Liver (tissue), 9 donors: Measurements from ENCODE around the gene IGF2R. TPM values are rescaled to one million over a fixed set of nuclear protein-coding genes. Genes with fewer than 3 reads are reported as not detected.

Experiments used
- DNase-seq: peaks from one replicate; pipeline ENCODE4 v3.0.0-alpha.2; 2017; ENCODE audit warnings: low spot score
- H3K27ac ChIP-seq, 2 donors: one replicate each; pipeline ENCODE4 v1.7.0; 2013; ENCODE audit warnings: inconsistent platforms in 2 of 2, low read length in 2 of 2, control low read depth in 1 of 2, low read depth in 1 of 2, mild to moderate bottlenecking in 1 of 2
- H3K27me3 ChIP-seq, 4 donors: one replicate each; pipeline versions ENCODE4 v1.6.1 to v1.7.0; 2013; ENCODE audit warnings: low read length in 3 of 4, inconsistent platforms in 1 of 4, mild to moderate bottlenecking in 1 of 4, moderate library complexity in 1 of 4; ENCODE audit not compliant: control insufficient read depth in 4 of 4, insufficient read depth in 4 of 4
- H3K36me3 ChIP-seq, 4 donors: one replicate each; pipeline versions ENCODE4 v1.6.1 to v1.7.0; 2013; ENCODE audit warnings: low read length in 3 of 4, mild to moderate bottlenecking in 3 of 4, low read depth in 1 of 4, moderate library complexity in 1 of 4; ENCODE audit not compliant: control insufficient read depth in 4 of 4, insufficient read depth in 3 of 4
- H3K4me1 ChIP-seq, 4 donors: one replicate each; pipeline versions ENCODE4 v1.6.1 to v1.7.0; 2013; ENCODE audit warnings: low read length in 3 of 4, mild to moderate bottlenecking in 3 of 4, moderate library complexity in 1 of 4; ENCODE audit not compliant: control insufficient read depth in 4 of 4, insufficient read depth in 4 of 4
- H3K4me3 ChIP-seq, 3 donors: one replicate each; pipeline versions ENCODE4 v1.6.1 to v1.7.0; 2013; ENCODE audit warnings: low read length in 3 of 3, control low read depth in 1 of 3, low read depth in 1 of 3, mild to moderate bottlenecking in 1 of 3
- H3K9ac ChIP-seq, 2 donors: one replicate each; pipeline ENCODE4 v1.7.0; 2013; ENCODE audit warnings: low read length in 2 of 2, mild to moderate bottlenecking in 2 of 2, moderate library complexity in 2 of 2, control low read depth in 1 of 2, low read depth in 1 of 2
- H3K9me3 ChIP-seq, 4 donors: one replicate each; pipeline versions ENCODE4 v1.6.1 to v1.7.0; 2013; ENCODE audit warnings: low read length in 3 of 4; ENCODE audit not compliant: control insufficient read depth in 4 of 4
- EGR1 ChIP-seq, 2 donors: IDR thresholded peaks; 2 replicates each; pipeline ENCODE4 v1.6.1; 2016 to 2018; ENCODE audit warnings: antibody characterized with exemption in 2 of 2, low read depth in 2 of 2
- FOXA1 ChIP-seq: IDR thresholded peaks from 2 replicates; pipeline ENCODE4 v1.6.1; 2016; ENCODE audit warnings: antibody characterized with exemption
- FOXA2 ChIP-seq: IDR thresholded peaks from 2 replicates; pipeline ENCODE4 v1.6.1; 2016; ENCODE audit warnings: antibody characterized with exemption
- GABPA ChIP-seq, 2 donors: IDR thresholded peaks in 1 of 2; conservative IDR thresholded peaks in 1 of 2; 2 replicates each; pipeline ENCODE4 v1.6.1; 2016; ENCODE audit warnings: antibody characterized with exemption in 2 of 2, mild to moderate bottlenecking in 1 of 2, moderate library complexity in 1 of 2
- HNF4A ChIP-seq, 2 donors: conservative IDR thresholded peaks; 2 replicates each; pipeline ENCODE4 v1.6.1; 2016; ENCODE audit warnings: antibody characterized with exemption in 2 of 2, mild to moderate bottlenecking in 2 of 2
- JUND ChIP-seq, 2 donors: IDR thresholded peaks; 2 replicates each; pipeline ENCODE4 v1.6.1; 2016; ENCODE audit warnings: antibody characterized with exemption in 2 of 2
- NR2F2 ChIP-seq: IDR thresholded peaks from 2 replicates; pipeline ENCODE4 v1.6.1; 2016; ENCODE audit warnings: antibody characterized with exemption
- RXRA ChIP-seq, 2 donors: IDR thresholded peaks; 2 replicates each; pipeline ENCODE4 v1.6.1; 2017 to 2018; ENCODE audit warnings: antibody characterized with exemption in 2 of 2, mild to moderate bottlenecking in 1 of 2
- SP1 ChIP-seq: IDR thresholded peaks from 2 replicates; pipeline ENCODE4 v1.6.1; 2018; ENCODE audit warnings: antibody characterized with exemption, mild to moderate bottlenecking
- WGBS: extraction: QIAGEN DNeasy Blood & Tissue Kit; methylation state at CpG from one replicate; pipeline ENCODE4 v1.1.7; 2013; 5-methylcytosine and 5-hydroxymethylcytosine counted together
- polyA plus RNA-seq, 2 donors: library from polyadenylated mRNA; stranded (reverse) in 1 of 2; unstranded in 1 of 2; fragments of 200-250 nt in 1 of 2; fragments of >200 nt in 1 of 2; fragmentation: Nextera tagmentation in 1 of 2; extraction: Ambion mirVana in 1 of 2; gene quantifications; one replicate each; pipeline versions ENCODE4 v1.2.1 to v1.2.3, GENCODE V29; 2013 to 2015
- total RNA-seq, 2 donors: library from RNA; depleted of rRNA; stranded (reverse); fragments of >200 nt; gene quantifications; one replicate each; pipeline ENCODE4 v1.2.3, GENCODE V29; 2014
- TF ChIP-seq, protein P1 (sequence below): IDR thresholded peaks from 2 replicates; pipeline ENCODE4 v1.6.1; 2016; ENCODE audit warnings: antibody characterized with exemption, mild to moderate bottlenecking
- donor health status: healthy.
- donor health status: healthy.
- donor health status: healthy.
- donor health status: healthy.
- donor health status: healthy.

IGF2R gene
- total and polyA plus RNA-seq, 4 donors: 16.6 to 84.9 (median 45.7) TPM

DNA sequence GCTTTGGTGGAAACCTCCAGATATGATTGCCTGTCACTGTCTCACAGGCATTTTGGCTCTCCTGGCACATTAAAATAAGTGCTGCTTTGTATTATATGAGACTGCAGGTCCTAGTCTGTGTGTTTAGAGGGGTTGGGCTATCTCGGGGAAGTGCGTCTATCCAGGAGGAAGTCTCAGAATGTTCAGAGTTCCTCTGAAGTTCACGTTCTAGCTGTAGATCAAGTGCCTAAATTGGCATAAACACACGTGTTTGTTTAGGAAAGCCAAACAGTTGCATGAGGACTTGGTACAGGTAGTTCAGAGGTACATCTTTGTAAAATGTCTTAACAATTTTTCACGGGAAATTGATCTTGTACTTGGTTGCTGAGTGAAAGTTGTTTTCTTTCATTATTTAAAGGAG is 116.3 kb downstream of the IGF2R start (continued):
- TF ChIP-seq GABPA (IDR thresholded peaks at IDR 0.05 in 1 of 2, conservative IDR thresholded peaks at IDR 0.05 in 1 of 2) (peak in 1 of 2 donors; percentile 15), FOXA2 (peak; percentile 35), EGR1 (IDR thresholded peaks at IDR 0.05; ENCODE audit: low read depth in 2 of 2) (no peak), FOXA1 (no peak), RXRA (IDR thresholded peaks at IDR 0.05) (peak; percentile 46 to 81), HNF4A (conservative IDR thresholded peaks at IDR 0.05) (peak; percentile 84 to 92)

DNA sequence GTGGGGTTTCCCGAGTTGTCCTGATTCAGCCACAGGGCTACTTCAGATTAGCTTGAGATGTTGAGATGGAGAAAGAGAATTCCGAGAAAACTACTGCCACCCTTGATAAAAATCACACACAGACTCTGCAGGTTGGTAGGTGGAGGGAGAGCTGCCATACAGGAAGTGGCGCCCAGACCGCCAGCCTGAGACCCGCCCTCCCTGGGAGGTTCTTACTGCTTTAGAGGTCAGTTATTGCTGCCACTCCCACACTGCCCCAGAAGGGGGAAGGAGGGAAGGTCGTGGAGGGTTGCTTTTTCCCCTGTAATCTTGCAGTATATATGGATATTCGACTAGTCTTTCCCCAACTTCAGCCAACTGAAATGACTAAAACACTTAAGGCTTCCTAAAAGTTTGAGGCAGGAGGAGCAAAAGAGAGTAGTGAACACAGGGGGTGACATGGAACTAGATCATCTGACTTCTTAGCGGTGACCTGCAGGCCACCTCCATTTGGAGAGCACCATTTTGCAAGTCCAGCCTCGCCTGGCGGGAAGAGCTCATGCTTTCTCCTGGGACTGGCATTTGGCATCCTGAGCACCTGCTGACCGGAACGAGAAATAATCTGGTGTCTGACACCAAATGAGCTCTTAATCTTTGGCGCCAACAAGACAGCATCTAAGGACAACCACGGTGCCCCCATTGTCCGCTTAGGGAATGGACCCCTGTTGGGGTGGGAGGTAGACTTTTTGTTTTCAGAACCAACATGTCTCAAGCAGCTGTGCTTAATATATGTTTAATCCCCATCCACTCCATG is 117.0 kb downstream of the IGF2R start:
- H3K4me1 ChIP-seq: peaks cover 6 to 27% (median 15%) of the 10 kb centered on the region in 4 donors
- 92% methylated on average over 15 of the region's 15 CpGs for WGBS
- H3K9ac ChIP-seq: no peak overlapping the region
- peaks cover 3 to 48% (median 33%) of the 10 kb centered on the region in 4 donors for H3K36me3 ChIP-seq
- H3K4me3 ChIP-seq: no peak overlapping the region
- TF ChIP-seq FOXA1: no peak
- TF ChIP-seq RXRA (IDR thresholded peaks at IDR 0.05): no peak
- TF ChIP-seq JUND (IDR thresholded peaks at IDR 0.05): no peak
- TF ChIP-seq FOXA2: no peak
- TF ChIP-seq NR2F2: no peak
- no peak for TF ChIP-seq GABPA (IDR thresholded peaks at IDR 0.05 in 1 of 2, conservative IDR thresholded peaks at IDR 0.05 in 1 of 2)
- no peaks in the 10 kb centered on the region for H3K9me3 ChIP-seq
- no peak for DNase-seq
- no peaks in the 10 kb centered on the region for H3K27me3 ChIP-seq
- H3K27ac ChIP-seq: peak overlapping the region; percentile 82

DNA sequence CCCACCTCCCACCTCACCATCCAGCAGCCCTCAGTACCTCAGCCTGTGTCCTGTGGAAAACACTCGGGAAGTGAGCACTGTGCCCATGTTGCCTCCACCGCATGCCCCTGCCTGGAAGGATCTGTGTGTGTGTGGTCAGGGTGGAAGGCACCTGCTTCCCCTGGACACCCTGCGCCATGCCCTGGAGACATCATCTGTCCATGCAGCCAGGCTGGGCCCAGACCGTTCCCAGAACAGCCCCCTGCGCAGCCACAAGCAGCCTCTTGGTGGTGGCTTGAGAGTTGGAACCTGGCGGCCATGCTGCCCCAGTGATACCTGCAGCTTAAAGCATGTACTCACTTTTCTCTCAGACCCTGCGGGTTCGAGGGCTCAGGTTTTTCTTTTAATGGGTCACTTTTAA is 117.9 kb downstream of the IGF2R start:
- H3K4me3 ChIP-seq: no peak overlapping the region
- no peaks in the 10 kb centered on the region for H3K9me3 ChIP-seq
- peaks cover 3 to 54% (median 37%) of the 10 kb centered on the region in 4 donors for H3K36me3 ChIP-seq
- no peaks in the 10 kb centered on the region for H3K27me3 ChIP-seq
- DNase-seq: no peak
- no peak overlapping the region for H3K27ac ChIP-seq
- TF ChIP-seq JUND (IDR thresholded peaks at IDR 0.05) (no peak), HNF4A (conservative IDR thresholded peaks at IDR 0.05) (no peak), NR2F2 (no peak), GABPA (IDR thresholded peaks at IDR 0.05 in 1 of 2, conservative IDR thresholded peaks at IDR 0.05 in 1 of 2) (no peak), SP1 (no peak), EGR1 (IDR thresholded peaks at IDR 0.05; ENCODE audit: low read depth in 2 of 2) (no peak), FOXA1 (no peak)
- TF ChIP-seq, protein P1, sequence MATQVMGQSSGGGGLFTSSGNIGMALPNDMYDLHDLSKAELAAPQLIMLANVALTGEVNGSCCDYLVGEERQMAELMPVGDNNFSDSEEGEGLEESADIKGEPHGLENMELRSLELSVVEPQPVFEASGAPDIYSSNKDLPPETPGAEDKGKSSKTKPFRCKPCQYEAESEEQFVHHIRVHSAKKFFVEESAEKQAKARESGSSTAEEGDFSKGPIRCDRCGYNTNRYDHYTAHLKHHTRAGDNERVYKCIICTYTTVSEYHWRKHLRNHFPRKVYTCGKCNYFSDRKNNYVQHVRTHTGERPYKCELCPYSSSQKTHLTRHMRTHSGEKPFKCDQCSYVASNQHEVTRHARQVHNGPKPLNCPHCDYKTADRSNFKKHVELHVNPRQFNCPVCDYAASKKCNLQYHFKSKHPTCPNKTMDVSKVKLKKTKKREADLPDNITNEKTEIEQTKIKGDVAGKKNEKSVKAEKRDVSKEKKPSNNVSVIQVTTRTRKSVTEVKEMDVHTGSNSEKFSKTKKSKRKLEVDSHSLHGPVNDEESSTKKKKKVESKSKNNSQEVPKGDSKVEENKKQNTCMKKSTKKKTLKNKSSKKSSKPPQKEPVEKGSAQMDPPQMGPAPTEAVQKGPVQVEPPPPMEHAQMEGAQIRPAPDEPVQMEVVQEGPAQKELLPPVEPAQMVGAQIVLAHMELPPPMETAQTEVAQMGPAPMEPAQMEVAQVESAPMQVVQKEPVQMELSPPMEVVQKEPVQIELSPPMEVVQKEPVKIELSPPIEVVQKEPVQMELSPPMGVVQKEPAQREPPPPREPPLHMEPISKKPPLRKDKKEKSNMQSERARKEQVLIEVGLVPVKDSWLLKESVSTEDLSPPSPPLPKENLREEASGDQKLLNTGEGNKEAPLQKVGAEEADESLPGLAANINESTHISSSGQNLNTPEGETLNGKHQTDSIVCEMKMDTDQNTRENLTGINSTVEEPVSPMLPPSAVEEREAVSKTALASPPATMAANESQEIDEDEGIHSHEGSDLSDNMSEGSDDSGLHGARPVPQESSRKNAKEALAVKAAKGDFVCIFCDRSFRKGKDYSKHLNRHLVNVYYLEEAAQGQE: no peak
- WGBS: 96% methylated on average over 8 of the region's 8 CpGs
- H3K9ac ChIP-seq: no peak overlapping the region
- H3K4me1 ChIP-seq: peaks cover 8 to 29% (median 19%) of the 10 kb centered on the region in 4 donors
